Activated CD4-positive, CD25-positive, alpha-beta regulatory T cell (primary cell): Measurements from ENCODE around the gene LILRB2.
"Not testable (repeated sequence)": the region's sequence is repeated elsewhere in the genome, so short reads cannot be mapped to it uniquely, and the experiment has no call there.

Source experiments
- DNase-seq, 4 experiments: peaks; one replicate each; lab custom pipeline; 2025; lab: John Stamatoyannopoulos, UW

The LILRB2 gene

GRCh38 chr19:54305141-54305540 is 24.2 kb upstream of the LILRB2 start:
- no peak for DNase-seq

- no peak for DNase-seq
Observed at GRCh38 chr19:54302257-54302656, 21.3 kb upstream of the LILRB2 start.

DNA sequence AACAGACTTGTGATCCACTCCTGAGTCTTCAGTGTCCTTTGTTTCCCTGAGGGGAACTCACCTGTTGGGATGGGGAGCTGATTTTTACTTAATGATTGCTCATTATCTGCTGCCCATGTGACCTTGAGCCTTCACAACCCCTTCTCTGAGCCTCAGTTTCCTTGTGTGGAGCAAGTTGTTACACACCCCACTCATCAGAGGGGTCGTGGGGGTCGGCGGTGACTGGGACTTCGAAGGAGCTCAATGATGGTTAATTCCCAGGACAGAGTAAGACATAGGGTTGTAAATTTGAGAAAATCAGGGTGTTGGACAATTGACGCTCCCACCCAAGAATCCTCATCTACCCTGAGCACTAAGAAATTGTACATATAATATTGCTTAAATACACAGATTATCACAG is 18.6 kb upstream of the LILRB2 start:
- DNase-seq: no peak

DNA sequence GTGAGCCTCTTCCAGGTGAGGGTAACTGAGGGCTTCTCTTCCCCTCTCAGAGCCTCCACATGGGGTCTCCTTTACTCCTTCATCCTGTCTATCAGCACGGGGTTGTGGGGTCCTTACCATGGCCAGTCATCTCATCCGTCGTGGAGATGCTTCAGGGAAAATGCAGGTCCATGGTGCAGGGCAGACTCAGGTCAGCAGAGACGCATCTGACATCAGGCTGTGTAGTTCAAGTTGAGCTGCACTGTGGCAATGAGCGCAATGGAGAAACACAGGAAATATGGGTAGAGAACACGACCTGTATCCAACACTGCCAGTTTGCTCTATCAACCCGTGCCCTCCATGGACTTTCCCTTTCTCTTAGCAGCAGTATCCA is 18.2 kb upstream of the LILRB2 start:
- no peak for DNase-seq

DNA sequence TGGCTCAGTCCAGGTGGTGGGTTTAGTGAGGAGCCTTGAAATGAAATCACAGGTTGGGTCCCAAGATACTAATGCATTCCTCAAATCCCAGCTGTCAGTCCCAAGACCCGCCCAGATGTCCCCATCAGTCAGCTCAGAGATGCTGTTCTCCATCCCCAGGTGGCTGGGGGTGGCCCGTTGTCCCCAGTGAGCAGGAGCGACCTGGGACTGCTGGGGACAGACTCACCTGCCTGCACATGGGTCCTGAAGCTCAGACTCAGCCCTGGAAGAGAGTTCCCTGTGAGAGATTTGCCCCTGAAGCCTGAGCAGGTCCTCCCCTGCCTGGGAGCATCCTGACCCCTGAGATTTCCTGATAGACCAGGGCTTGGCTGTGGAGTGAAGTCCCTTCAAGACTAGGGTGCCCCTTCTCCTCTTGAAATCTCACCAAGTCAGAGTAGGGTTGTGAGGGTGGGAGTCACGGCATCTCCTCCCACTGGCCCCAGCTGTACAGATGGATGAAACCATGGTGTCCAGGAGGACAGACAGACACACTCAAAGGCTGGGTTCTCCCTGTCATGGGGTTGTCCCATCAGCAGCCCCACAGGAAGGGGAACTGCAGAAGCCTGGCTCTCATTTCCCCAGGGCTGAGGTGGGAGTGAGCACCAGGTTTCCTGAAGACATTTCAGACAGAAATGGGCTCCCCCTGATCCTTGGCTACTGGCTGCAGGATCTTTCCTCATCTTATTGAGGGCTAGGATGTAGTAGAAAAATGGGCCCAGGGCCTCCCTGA is 17.6 kb upstream of the LILRB2 start:
- no peak for DNase-seq

DNA sequence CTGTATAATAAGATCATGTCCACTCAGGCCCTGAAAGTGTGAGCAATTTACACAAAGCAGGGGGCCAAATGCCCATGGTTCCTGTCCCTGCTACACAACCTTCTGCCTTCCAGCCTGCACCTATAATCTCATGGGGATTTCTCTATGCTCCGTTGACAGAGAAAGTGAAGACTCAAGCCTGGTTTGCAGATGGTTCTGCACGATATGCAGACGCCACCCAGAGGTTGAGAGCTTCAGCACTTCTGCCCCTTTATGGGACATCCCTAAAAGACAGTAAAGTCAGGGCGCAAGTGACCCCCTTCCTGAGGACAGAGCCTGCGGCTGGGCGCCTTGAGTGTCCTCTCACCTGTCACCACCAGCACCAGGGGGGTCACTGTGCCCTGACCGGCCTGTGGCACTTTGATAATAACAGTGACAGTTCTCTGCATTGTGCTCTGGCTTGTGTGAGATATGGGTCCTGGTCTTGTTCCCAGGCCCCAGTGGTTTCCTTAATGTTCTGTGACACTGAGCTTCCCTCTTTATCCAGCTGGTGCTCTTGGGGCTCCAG is 16.9 kb upstream of the LILRB2 start:
- DNase-seq: no peak

DNA sequence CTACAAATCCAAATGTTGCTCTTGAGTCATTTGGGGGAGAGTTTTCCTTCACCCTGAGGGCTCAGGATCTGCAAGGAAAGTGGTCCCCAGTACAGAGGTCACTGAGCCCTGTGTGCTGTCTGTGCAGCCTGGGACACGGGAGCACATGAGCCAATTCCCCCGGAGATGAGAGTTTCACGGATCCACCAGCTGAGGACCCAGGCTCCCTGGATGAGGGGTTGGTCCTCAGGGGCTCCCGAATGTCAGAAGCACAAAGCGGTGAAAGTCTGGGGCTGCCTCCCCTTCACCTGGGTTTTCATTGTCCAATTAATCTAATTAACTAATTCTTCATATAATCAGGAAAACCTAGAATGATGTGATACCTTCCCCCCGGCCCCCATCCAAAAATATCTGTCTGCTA is 13.6 kb upstream of the LILRB2 start:
- no peak for DNase-seq

DNA sequence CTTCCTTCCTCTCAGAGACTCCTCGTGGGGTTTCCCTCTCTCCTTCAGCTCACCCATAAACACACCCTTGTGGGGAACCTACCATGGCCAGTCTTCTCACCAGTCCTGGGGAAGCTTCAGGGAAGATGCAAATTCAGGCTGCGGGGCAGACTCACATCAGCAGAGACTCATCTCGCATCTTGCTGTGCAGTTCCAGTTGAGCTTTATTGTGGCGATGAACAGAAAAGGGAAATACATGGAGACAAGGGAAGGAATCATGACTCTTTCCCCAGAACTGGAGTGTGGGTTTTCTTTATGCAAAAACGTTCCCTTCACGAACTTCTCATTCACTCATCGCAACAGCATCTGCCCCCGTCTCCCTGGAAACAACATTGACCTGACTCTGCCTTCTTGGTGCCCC is 8.2 kb upstream of the LILRB2 start:
- DNase-seq: not testable (repeated sequence)

DNA sequence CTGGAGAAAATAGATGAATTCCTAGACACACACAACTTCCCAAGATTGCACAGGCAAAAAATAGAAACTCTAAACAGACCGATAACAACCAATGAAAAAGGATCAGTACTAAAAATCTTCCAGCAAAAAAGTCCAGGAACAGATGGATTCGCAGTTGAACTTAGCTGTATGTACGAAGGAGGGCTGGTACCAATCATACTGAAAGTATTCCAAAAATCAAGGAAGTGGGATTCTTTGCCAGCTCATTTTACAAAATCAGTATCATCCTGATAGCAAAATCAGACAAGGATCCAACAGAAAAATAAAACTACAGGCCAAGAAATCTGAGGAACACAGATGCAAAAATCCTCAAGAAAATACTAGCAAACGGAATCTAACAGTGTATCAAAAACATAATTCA is 6.5 kb upstream of the LILRB2 start:
- no peak for DNase-seq

DNA sequence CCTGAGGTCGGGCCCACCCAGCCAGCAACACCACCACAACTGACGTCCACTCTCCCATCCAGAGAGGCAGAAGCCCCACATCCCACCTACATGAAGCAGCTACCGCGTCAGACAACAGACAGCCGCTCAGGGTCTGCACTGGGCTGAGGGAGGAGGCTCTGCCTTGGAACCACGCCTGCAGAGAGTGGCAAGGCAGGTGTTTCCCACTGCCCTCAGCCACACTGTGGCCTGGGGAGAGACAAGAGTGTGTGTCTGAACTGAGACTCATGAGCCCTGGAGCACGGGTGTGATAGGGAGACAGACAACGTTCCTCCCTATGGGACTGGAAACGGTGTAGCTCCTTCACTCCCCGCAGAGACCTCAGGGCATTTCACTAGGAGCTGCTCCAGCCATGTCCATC is 5.4 kb upstream of the LILRB2 start:
- not testable (repeated sequence) for DNase-seq

DNA sequence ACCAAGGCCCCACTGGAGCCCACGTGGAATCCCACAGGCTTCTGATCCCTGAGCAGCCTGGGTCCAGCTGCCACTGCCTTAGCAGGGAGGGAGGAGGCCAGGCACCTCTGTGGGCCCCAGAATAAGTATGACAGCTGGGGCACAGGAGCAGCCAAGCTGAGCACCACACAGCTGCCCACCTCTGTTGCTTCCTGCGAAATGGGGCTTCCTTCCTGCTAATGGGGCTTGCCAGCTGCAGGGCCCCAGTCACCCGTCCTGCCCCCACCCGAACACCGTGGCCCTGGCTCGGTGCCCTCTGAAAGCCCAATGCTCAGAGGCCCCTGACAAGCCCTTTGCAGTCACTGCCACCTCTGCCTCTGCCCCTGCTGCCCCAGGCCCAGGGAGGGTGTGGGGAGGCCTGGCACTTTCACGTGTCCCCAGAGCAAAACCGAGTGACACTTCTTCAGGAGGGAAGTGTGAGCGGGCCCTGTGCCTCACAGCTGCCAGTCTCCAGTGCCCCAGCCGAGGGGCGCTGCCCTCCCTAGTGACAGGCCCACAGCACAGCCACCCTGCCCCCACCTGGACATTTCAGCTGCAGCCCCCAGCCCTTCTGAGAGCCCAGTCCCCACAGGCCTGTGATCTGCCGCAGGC is 4.6 kb upstream of the LILRB2 start:
- not testable (repeated sequence) for DNase-seq

DNA sequence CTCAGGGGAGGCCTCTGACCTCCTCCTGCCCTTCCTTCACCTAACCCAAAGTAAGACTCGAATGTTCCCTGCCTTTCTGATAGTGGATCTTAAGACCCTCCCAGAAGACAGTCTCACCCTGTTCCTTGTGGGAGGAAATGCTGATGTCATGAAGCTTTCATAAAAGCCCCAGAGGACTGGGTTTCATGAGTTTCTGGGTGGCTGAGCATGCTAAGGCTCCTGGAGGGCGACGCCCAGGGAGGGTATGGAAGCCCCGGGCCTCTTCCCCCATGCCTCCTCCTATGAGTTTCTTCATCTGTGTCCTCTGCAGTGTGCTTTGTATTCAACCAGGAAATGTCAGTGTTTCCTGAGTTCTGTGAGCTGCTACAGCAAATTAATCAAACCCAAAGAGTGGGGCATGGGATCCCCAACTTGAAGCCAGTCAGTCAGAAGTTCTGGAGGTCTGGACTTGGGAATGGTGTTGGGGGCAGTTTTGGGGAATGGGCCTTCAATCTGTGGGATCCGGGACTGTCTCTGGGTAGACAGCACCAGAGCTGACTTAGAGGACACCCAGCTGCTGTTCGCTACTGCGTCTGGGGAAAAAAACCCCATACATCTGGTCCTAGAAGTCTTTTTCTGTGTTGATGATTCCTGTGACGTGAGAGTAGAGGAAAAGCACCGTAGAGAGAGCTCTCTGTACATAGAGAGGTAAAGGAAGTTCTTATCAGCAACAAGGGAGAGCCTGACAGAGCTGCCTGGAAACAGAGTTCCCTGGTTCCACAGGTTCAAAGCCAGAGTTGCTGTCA is 2.0 kb upstream of the LILRB2 start:
- no peak for DNase-seq

DNA sequence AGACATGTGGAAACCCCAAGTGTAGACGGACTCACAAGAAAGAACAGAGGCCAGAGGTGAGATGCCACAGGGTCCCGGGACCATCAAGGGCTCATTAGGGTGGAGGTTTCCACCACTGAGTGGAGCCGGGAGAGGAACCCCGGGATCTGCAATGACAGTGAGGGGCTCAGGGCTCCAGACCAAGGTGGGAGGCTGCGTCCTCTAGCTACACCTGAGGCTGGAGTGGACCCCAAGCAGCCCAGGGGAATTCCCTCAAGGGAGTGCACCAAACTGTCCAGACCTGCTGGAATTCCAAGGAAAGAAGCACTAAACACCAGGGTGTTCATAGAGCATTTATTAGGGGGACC is 792 bp upstream of the LILRB2 start:
- not testable (repeated sequence) for DNase-seq

DNA sequence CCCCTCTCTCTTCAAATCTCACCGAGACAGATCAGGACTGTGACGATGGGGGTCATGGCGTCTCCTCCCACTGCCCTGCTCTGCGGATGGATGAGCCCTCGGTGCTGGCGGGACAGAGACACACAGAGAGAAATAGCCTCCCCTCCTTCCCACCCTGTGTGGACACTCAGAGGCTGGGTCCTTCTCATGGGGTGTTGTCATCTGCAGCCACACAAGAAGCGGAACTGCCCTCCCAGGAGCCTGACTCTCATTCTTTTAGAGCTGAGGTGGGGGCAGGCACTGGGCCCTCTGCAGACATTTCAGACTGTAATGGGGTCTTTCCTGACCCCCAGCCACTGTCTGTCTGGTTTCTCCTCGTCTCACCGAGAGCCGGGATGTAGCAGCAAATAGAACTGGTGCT is 469 bp downstream of the LILRB2 start:
- not testable (repeated sequence) for DNase-seq

DNA sequence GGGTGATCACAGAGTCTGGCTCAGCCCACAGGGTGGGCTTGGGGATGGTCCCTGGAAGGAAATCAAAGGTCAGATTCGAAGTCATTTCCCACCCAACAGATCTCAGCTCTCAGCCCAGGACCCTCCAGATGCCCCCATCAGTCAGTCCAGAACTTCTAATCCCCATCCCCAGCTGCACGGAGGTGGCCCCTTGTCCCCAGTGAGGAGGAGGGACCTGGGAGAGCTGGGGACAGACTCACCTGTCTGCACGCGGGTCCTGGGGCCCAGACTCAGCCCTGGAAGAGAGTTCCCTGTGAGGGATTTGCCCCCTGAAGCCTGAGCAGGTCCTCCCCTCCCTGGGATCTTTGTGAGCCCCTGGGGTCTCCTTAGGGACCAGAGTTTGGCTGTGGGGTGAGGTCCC is 885 bp downstream of the LILRB2 start:
- not testable (repeated sequence) for DNase-seq

- no peak for DNase-seq
Observed at GRCh38 chr19:54279406-54279962, 1.4 kb downstream of the LILRB2 start.

DNA sequence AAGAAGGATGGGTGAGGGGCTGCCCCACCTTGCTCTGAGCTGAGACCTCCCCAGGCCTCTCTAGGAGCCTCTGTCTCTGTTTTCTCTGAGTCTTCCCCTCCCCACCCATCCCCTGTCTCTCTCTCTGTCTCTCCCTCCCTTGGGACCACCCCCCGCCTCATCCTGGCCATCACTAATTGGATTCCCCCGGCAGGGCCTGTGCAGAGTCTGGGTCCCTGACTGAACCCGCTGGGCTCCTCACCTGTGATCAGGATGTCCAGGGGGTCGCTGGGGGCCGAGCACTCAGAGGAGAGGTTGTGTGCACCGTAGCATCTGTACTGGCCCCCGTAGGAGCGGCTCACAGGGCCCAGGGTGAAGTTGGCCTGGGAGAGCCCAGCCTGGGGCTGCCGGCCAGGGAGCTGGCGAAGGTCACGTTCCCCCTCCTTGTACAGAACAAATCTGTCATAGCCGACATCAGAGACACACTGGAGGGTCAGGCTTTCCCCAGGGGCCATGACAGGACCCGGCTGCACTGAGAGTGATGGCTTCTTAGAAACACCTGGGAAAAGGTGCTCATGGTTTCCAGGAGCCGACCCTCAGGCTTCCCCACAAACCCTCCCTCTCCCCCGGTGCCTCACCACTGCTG is 2.2 kb downstream of the LILRB2 start:
- DNase-seq: not testable (repeated sequence)

- not testable (repeated sequence) for DNase-seq
Observed at GRCh38 chr19:54278056-54278455, 2.9 kb downstream of the LILRB2 start.

- DNase-seq: not testable (repeated sequence)
Observed at GRCh38 chr19:54277111-54277615, 3.7 kb downstream of the LILRB2 start.

GRCh38 chr19:54275951-54276350 is 5.0 kb downstream of the LILRB2 start:
- no peak for DNase-seq

GRCh38 chr19:54274516-54274915 is 6.4 kb downstream of the LILRB2 start:
- DNase-seq: not testable (repeated sequence)

DNA sequence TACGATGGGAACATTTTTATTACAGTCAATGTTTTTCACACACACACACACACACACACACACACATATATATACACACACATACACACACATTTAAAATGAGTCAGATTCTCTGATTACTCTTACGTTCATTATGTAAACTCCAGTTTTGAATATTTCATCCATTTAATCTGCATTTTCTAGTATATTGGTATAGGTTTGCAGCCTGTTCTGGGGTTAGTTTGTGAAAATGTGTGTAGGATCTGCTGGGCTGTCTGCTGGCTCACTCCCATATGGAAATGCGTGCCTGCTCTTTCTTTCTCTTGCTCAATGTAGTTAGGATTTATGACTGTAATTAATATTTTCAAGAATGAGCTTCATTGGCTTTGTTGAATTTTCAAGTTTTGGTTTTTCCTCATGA is 7.1 kb downstream of the LILRB2 start:
- DNase-seq: no peak
